Measurements from ENCODE around the gene PKIG. TPM values are rescaled to one million over a fixed set of nuclear protein-coding genes. Genes with fewer than 3 reads are reported as not detected.

Gene PKIG
- total RNA-seq, 1 donor from 2014 or later = 40.6 TPM

DNA sequence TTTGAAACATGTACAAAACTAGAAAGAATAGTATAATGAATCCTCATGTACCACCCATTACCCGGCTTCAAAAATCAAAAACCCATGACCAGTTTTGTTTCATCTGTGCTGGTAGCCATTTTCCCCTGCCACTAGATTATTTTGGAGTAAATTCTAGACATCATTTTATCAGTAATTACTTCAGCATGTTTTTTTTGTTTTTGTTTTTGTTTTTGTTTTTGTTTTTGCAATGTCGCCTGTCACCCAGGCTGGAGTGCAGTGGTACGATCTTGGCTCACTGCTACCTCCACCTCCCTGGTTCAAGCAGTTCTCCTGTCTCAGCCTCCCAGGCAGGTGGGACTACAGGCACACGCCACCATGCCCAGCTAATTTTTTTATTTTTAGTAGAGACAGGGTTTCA, 8.0 kb upstream of the PKIG start:
- no peak overlapping the region for H3K9ac ChIP-seq
- H4K20me1 ChIP-seq (ENCODE audit: low read depth) = peaks cover under 1% of the 10 kb centered on the region
- Mint-ChIP-seq H3K4me1 (peaks cover 16% of the 10 kb centered on the region), H3K27ac (no peak overlapping the region), H3K4me3 (no peak overlapping the region), H3K27me3 (ENCODE audit: insufficient read depth, low read depth) (peaks cover 4% of the 10 kb centered on the region), H3K9me3 (peaks cover 2% of the 10 kb centered on the region), H3K36me3 (peaks cover 3% of the 10 kb centered on the region)
- no peaks in the 10 kb centered on the region for H3K9me3 ChIP-seq (ENCODE audit: low read depth)
- DNase-seq (ENCODE audit: low spot score) = no peak
- H3F3A ChIP-seq (ENCODE audit: low read depth) = no peaks in the 10 kb centered on the region
- no peak for TF ChIP-seq EZH2phosphoT487 (IDR thresholded peaks at IDR 0.05)
- TF ChIP-seq, protein P1, sequence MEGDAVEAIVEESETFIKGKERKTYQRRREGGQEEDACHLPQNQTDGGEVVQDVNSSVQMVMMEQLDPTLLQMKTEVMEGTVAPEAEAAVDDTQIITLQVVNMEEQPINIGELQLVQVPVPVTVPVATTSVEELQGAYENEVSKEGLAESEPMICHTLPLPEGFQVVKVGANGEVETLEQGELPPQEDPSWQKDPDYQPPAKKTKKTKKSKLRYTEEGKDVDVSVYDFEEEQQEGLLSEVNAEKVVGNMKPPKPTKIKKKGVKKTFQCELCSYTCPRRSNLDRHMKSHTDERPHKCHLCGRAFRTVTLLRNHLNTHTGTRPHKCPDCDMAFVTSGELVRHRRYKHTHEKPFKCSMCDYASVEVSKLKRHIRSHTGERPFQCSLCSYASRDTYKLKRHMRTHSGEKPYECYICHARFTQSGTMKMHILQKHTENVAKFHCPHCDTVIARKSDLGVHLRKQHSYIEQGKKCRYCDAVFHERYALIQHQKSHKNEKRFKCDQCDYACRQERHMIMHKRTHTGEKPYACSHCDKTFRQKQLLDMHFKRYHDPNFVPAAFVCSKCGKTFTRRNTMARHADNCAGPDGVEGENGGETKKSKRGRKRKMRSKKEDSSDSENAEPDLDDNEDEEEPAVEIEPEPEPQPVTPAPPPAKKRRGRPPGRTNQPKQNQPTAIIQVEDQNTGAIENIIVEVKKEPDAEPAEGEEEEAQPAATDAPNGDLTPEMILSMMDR (IDR thresholded peaks at IDR 0.05) = no peak
- no peak for TF ChIP-seq EZH2 (IDR thresholded peaks at IDR 0.05)
- H3K27me3 ChIP-seq = no peaks in the 10 kb centered on the region
- H3K4me3 ChIP-seq = no peak overlapping the region
- peaks cover 2% of the 10 kb centered on the region for H3K4me1 ChIP-seq
- no peak overlapping the region for H3K27ac ChIP-seq
- H2AFZ ChIP-seq (replicated peaks) = no peak overlapping the region
- no peaks in the 10 kb centered on the region for H3K36me3 ChIP-seq
- no peaks in the 10 kb centered on the region for H3K79me2 ChIP-seq (ENCODE audit: low read depth)
- H3K4me2 ChIP-seq = no peak overlapping the region

DNA sequence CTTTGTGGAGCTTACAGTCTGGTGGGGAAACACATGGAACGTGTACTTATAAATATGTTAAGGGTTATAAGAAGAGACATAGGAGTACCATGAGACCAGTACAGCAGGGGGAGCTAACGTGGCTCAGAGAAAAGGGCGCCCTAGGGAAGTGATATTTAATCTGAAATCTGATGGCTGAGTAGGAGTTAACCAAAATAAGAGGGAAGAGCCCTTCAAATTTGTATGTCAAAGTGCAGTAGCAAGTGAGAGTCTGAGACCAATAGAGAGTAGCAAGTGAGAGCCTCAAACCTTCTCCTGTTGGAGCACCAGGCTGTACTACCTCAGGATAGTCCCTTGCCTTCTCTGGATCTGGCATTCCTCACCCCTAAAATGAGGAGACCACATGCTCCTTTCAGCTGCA, 6.1 kb upstream of the PKIG start:
- peaks cover 4% of the 10 kb centered on the region for H3K27me3 Mint-ChIP-seq (ENCODE audit: insufficient read depth, low read depth)
- no peak overlapping the region for H2AFZ ChIP-seq (replicated peaks)

DNA sequence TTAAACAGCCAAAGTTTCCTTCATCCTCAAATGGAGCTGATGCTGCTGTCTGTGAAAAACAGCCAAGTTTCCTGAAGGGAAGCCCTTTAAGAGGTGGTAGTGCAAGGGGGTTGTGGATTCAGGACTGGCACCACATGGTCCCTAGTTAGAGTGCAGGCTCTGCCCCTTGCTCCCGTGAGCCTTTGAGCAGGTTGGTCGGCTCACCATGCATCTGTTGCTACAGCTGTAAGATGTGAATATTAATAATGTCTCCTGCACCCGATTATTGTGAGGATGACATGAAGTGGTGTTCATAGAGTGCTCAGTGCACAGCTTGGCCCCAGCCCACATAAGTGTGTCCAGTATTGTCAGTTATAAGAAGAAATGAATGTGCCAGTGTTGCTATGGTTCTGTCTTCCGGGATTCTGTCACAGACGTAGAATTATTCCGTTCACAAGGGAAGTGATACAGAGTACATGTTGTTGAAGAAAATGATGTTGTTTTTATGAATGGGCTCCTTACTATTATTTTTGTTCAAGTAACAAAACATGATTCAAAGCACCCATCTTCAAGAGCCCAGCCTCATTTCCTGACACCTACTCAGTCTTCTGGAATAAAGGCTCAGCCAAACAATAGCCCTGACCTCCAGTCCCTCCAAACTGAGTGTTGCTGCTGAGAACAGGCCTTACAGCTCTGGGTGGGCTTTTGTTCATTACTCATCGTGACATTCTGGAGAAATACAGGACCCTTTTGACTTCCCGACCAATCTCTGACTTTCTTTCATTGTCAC, 2.9 kb upstream of the PKIG start:
- Histone ChIP-seq H3K27me3 (no peaks in the 10 kb centered on the region), H3K27ac (peak overlapping the region; percentile 56), H3K79me2 (ENCODE audit: low read depth) (no peaks in the 10 kb centered on the region), H3K36me3 (no peaks in the 10 kb centered on the region), H3K4me3 (no peak overlapping the region), H3K4me2 (peak overlapping the region; percentile 34), H3F3A (ENCODE audit: low read depth) (peaks cover 8% of the 10 kb centered on the region), H3K4me1 (peaks cover 30% of the 10 kb centered on the region), H4K20me1 (ENCODE audit: low read depth) (peaks cover 6% of the 10 kb centered on the region), H3K9me3 (ENCODE audit: low read depth) (no peaks in the 10 kb centered on the region), H2AFZ (replicated peaks) (no peak overlapping the region), H3K9ac (no peak overlapping the region)
- H3K4me3 Mint-ChIP-seq = no peak overlapping the region
- H3K9me3 Mint-ChIP-seq = peaks cover 2% of the 10 kb centered on the region
- H3K27me3 Mint-ChIP-seq (ENCODE audit: insufficient read depth, low read depth) = peaks cover 4% of the 10 kb centered on the region
- H3K4me1 Mint-ChIP-seq = peaks cover 34% of the 10 kb centered on the region
- peak; percentile 44 for DNase-seq (ENCODE audit: low spot score)
- peaks cover 3% of the 10 kb centered on the region for H3K36me3 Mint-ChIP-seq
- peak overlapping the region; percentile 39 for H3K27ac Mint-ChIP-seq
- TF ChIP-seq EZH2phosphoT487 (IDR thresholded peaks at IDR 0.05) (no peak), EZH2 (IDR thresholded peaks at IDR 0.05) (no peak)
- TF ChIP-seq, protein P1 (IDR thresholded peaks at IDR 0.05) = no peak

More for the DNA sequence above, 6.1 kb upstream of the PKIG start:
- H3K4me1 Mint-ChIP-seq = peaks cover 26% of the 10 kb centered on the region
- peaks cover 2% of the 10 kb centered on the region for H3K9me3 Mint-ChIP-seq
- H3K4me3 Mint-ChIP-seq = no peak overlapping the region
- no peak overlapping the region for H3K4me3 ChIP-seq
- no peak overlapping the region for H3K9ac ChIP-seq
- peaks cover 12% of the 10 kb centered on the region for H3K4me1 ChIP-seq
- no peak overlapping the region for H3K4me2 ChIP-seq
- no peaks in the 10 kb centered on the region for H3K36me3 ChIP-seq
- H3K27ac ChIP-seq = no peak overlapping the region
- H3K27me3 ChIP-seq = no peaks in the 10 kb centered on the region
- peaks cover 3% of the 10 kb centered on the region for H4K20me1 ChIP-seq (ENCODE audit: low read depth)
- H3K27ac Mint-ChIP-seq = no peak overlapping the region
- TF ChIP-seq, protein P1 (IDR thresholded peaks at IDR 0.05) = peak; percentile 21
- TF ChIP-seq EZH2 (IDR thresholded peaks at IDR 0.05) = no peak
- no peak for TF ChIP-seq EZH2phosphoT487 (IDR thresholded peaks at IDR 0.05)
- no peak for DNase-seq (ENCODE audit: low spot score)
- H3K79me2 ChIP-seq (ENCODE audit: low read depth) = no peaks in the 10 kb centered on the region
- H3K36me3 Mint-ChIP-seq = peaks cover 3% of the 10 kb centered on the region
- H3K9me3 ChIP-seq (ENCODE audit: low read depth) = no peaks in the 10 kb centered on the region
- H3F3A ChIP-seq (ENCODE audit: low read depth) = peaks cover 8% of the 10 kb centered on the region
